ENCODE results near the gene C1RL.

C1RL gene

GRCh38 chr12:7136071-7136470 is 27.1 kb upstream of the C1RL start:
- no peak for DNase-seq (ENCODE audit: low spot score)

- DNase-seq (ENCODE audit: low spot score) = no peak
Observed at GRCh38 chr12:7134396-7135166, 25.6 kb upstream of the C1RL start.

GRCh38 chr12:7131502-7131866 is 22.5 kb upstream of the C1RL start:
- peak; percentile 22 for DNase-seq (ENCODE audit: low spot score)

GRCh38 chr12:7130701-7131501 is 21.9 kb upstream of the C1RL start:
- peak; percentile 59 for DNase-seq (ENCODE audit: low spot score)

- peak; percentile 82 for DNase-seq (ENCODE audit: low spot score)
Observed at GRCh38 chr12:7129872-7130691, 21.1 kb upstream of the C1RL start, which contains the start of gene CLSTN3. TSS of gene CLSTN3 (plus strand) at chr12:7130371. CDS start at chr12:7130649, 278 bp downstream.

- DNase-seq (ENCODE audit: low spot score) = no peak
Observed at GRCh38 chr12:7129287-7129871, 20.4 kb upstream of the C1RL start.

GRCh38 chr12:7128681-7129286 is 19.8 kb upstream of the C1RL start, which contains the start of gene RBP5:
TSS of gene RBP5 (minus strand) at chr12:7128889. CDS start at chr12:7128775, 114 bp downstream.
- DNase-seq (ENCODE audit: low spot score) = no peak

GRCh38 chr12:7127916-7128626 is 19.1 kb upstream of the C1RL start:
- no peak for DNase-seq (ENCODE audit: low spot score)

GRCh38 chr12:7125632-7126227 is 16.7 kb upstream of the C1RL start:
- DNase-seq (ENCODE audit: low spot score) = no peak

GRCh38 chr12:7123806-7124522 is 14.9 kb upstream of the C1RL start:
- no peak for DNase-seq (ENCODE audit: low spot score)

GRCh38 chr12:7122811-7123769 is 14.1 kb upstream of the C1RL start:
- DNase-seq (ENCODE audit: low spot score) = no peak

- DNase-seq (ENCODE audit: low spot score) = no peak
Observed at GRCh38 chr12:7121324-7121723, 12.3 kb upstream of the C1RL start.

- no peak for DNase-seq (ENCODE audit: low spot score)
Observed at GRCh38 chr12:7120166-7120565, 11.2 kb upstream of the C1RL start.

- no peak for DNase-seq (ENCODE audit: low spot score)
Observed at GRCh38 chr12:7118881-7119280, 9.9 kb upstream of the C1RL start.

GRCh38 chr12:7117670-7118069 is 8.7 kb upstream of the C1RL start:
- DNase-seq (ENCODE audit: low spot score) = no peak

- DNase-seq (ENCODE audit: low spot score) = no peak
Observed at GRCh38 chr12:7116916-7117315, 7.9 kb upstream of the C1RL start.

- DNase-seq (ENCODE audit: low spot score) = no peak
Observed at GRCh38 chr12:7116196-7116595, 7.2 kb upstream of the C1RL start.

GRCh38 chr12:7114851-7115250 is 5.8 kb upstream of the C1RL start:
- DNase-seq (ENCODE audit: low spot score) = no peak

GRCh38 chr12:7114008-7114407 is 5.0 kb upstream of the C1RL start:
- no peak for DNase-seq (ENCODE audit: low spot score)
